ENCODE data around the gene BRSK2. TPM values are rescaled to one million over a fixed set of nuclear protein-coding genes. Genes with fewer than 3 reads are reported as not detected.
"Not testable (repeated sequence)": the region's sequence is repeated elsewhere in the genome, so short reads cannot be mapped to it uniquely, and the experiment has no call there.

The BRSK2 gene
- total RNA-seq, 1 experiment from 2014 or later: 0.17 TPM

- not testable (repeated sequence) for DNase-seq (ENCODE audit: low read depth)
Measured at GRCh38 chr11:1409852-1410125, 20.1 kb downstream of the BRSK2 start.

- DNase-seq (ENCODE audit: low read depth): no peak
Measured at GRCh38 chr11:1410366-1411291, 20.9 kb downstream of the BRSK2 start.

- no peak for DNase-seq (ENCODE audit: low read depth)
Measured at GRCh38 chr11:1411301-1411700, 21.6 kb downstream of the BRSK2 start.

- DNase-seq (ENCODE audit: low read depth): not testable (repeated sequence)
Measured at GRCh38 chr11:1411739-1412138, 22.0 kb downstream of the BRSK2 start.

- no peak for DNase-seq (ENCODE audit: low read depth)
Measured at GRCh38 chr11:1412377-1413095, 22.8 kb downstream of the BRSK2 start.

- no peak for DNase-seq (ENCODE audit: low read depth)
Measured at GRCh38 chr11:1414650-1415049, 24.9 kb downstream of the BRSK2 start.

GRCh38 chr11:1415631-1416030 lies 25.9 kb downstream of the BRSK2 start:
- no peak for DNase-seq (ENCODE audit: low read depth)

GRCh38 chr11:1418192-1418795 lies 28.6 kb downstream of the BRSK2 start:
- DNase-seq (ENCODE audit: low read depth): not testable (repeated sequence)

- no peak for DNase-seq (ENCODE audit: low read depth)
Measured at GRCh38 chr11:1419811-1420210, 30.1 kb downstream of the BRSK2 start.

GRCh38 chr11:1421291-1421690 lies 31.6 kb downstream of the BRSK2 start:
- DNase-seq (ENCODE audit: low read depth): no peak

GRCh38 chr11:1422481-1422880 lies 32.7 kb downstream of the BRSK2 start:
- DNase-seq (ENCODE audit: low read depth): no peak

GRCh38 chr11:1422981-1423380 lies 33.2 kb downstream of the BRSK2 start:
- no peak for DNase-seq (ENCODE audit: low read depth)

GRCh38 chr11:1423406-1423805 lies 33.7 kb downstream of the BRSK2 start:
- DNase-seq (ENCODE audit: low read depth): not testable (repeated sequence)

GRCh38 chr11:1425006-1425405 lies 35.3 kb downstream of the BRSK2 start:
- DNase-seq (ENCODE audit: low read depth): no peak

- DNase-seq (ENCODE audit: low read depth): no peak
Measured at GRCh38 chr11:1425439-1425838, 35.7 kb downstream of the BRSK2 start.

- no peak for DNase-seq (ENCODE audit: low read depth)
Measured at GRCh38 chr11:1428762-1429316, 39.1 kb downstream of the BRSK2 start.

GRCh38 chr11:1433568-1433967 lies 43.8 kb downstream of the BRSK2 start:
- DNase-seq (ENCODE audit: low read depth): no peak

GRCh38 chr11:1433977-1434640 lies 44.4 kb downstream of the BRSK2 start:
- DNase-seq (ENCODE audit: low read depth): no peak

- DNase-seq (ENCODE audit: low read depth): not testable (repeated sequence)
Measured at GRCh38 chr11:1435479-1435819, 45.7 kb downstream of the BRSK2 start.

- DNase-seq (ENCODE audit: low read depth): no peak
Measured at GRCh38 chr11:1435820-1436467, 46.2 kb downstream of the BRSK2 start.

GRCh38 chr11:1436468-1437039 lies 46.8 kb downstream of the BRSK2 start:
- no peak for DNase-seq (ENCODE audit: low read depth)
